GM12891 (cell line): Measurements from ENCODE around the gene PMF1.
A peak's percentile ranks its signal among the peaks of the same experiment; 100 is the strongest.

Source experiments
- POLR2A ChIP-seq: IDR thresholded peaks from 2 replicates; pipeline ENCODE4 v1.6.1; 2011; ENCODE audit warnings: low read depth, low read length, control low read depth
- POLR2AphosphoS5 ChIP-seq: IDR thresholded peaks from 2 replicates; pipeline ENCODE4 v1.6.1; 2011; ENCODE audit warnings: low read depth, low read length, control low read depth
- SPI1 ChIP-seq: IDR thresholded peaks from 2 replicates; pipeline ENCODE4 v1.6.1; 2011; ENCODE audit warnings: low read depth, low read length, control low read depth
- TAF1 ChIP-seq: IDR thresholded peaks from 2 replicates; pipeline ENCODE4 v1.6.1; 2011; ENCODE audit warnings: low read depth, low read length, control low read depth

- 0 out of 2 replicates have a peak, but pooled peaks have one; percentile 22 for TF ChIP-seq POLR2AphosphoS5
- peak; percentile 39; the same call in 1 of the 2 replicates for TF ChIP-seq POLR2A
- TF ChIP-seq TAF1: no peak
- no peak for TF ChIP-seq SPI1
These were observed 68.5 kb downstream of the PMF1 start for GRCh38 chr1:156281281-156281680.
